Pancreas (tissue), 10 donors: ENCODE results near the gene GPBAR1. TPM values are rescaled to one million over a fixed set of nuclear protein-coding genes. Genes with fewer than 3 reads are reported as not detected.

Source experiments
- ATAC-seq, 4 donors: fragments of 200-7000 bp; cut with Tn5 transposase; one replicate each; pipeline versions ENCODE4 v1.8.0 to v1.9.1; 2020; ENCODE audit warnings: mild to moderate bottlenecking in 4 of 4, moderate library complexity in 4 of 4
- DNase-seq, 6 donors: peaks; one replicate each; pipeline ENCODE4 v3.0.0-alpha.2; 2020
- FAIRE-seq: peaks from 2 replicates; lab custom pipeline; 2012; peaks lifted over from hg19 to GRCh38; lab: Jason Lieb, UNC
- H3K27ac ChIP-seq, 4 donors: fragments of 200-600 bp; sonication (generic); 1 replicate in 3 of 4; 2 replicates in 1 of 4; pipeline versions ENCODE4 v1.5.0 to v1.8.0; 2020
- H3K27me3 ChIP-seq, 4 donors: fragments of 200-600 bp; one replicate each; pipeline ENCODE4 v1.8.0; 2021
- H3K36me3 ChIP-seq, 3 donors: fragments of 200-600 bp; sonication (generic) in 1 of 3; one replicate each; pipeline versions ENCODE4 v1.5.0 to v1.8.0; 2020 to 2021
- H3K4me1 ChIP-seq, 3 donors: fragments of 200-600 bp; one replicate each; pipeline ENCODE4 v1.8.0; 2021
- H3K4me3 ChIP-seq, 4 donors: fragments of 200-600 bp; sonication (generic) in 2 of 4; one replicate each; pipeline versions ENCODE4 v1.5.0 to v1.8.0; 2020 to 2021
- H3K9me3 ChIP-seq, 4 donors: fragments of 200-600 bp; one replicate each; pipeline ENCODE4 v1.8.0; 2021
- WGBS, 2 donors: extraction: QIAGEN DNeasy Blood & Tissue Kit; methylation state at CpG; one replicate each; pipeline ENCODE4 v1.1.7; 2013; 5-methylcytosine and 5-hydroxymethylcytosine counted together
- intact Hi-C, 3 donors: fragments of 100-400 bp; cut with DNase I; formaldehyde crosslinking; loops; one replicate each; pipeline versions ENCODE4 v1.11.1 to v1.14.2; 2022
- polyA plus RNA-seq, 2 donors: library from polyadenylated mRNA; stranded (reverse); fragments of 200-250 nt; gene quantifications; one replicate each; pipeline ENCODE4 v1.2.3, GENCODE V29; 2013
- total RNA-seq, 6 donors: library from RNA; stranded (reverse); fragmentation: NEBNext Ultra II Directional in 4 of 6; extraction: Animal tissue kit (Norgen Biotek cat#: 25700) in 4 of 6; gene quantifications; one replicate each; pipeline versions ENCODE4 v1.2.1 to v1.2.4, GENCODE V29; 2021 to 2023
- TF ChIP-seq, protein P1 (sequence below), 4 donors: fragments of 200-600 bp; sonication (generic) in 3 of 4; IDR thresholded peaks; one replicate each; pipeline versions ENCODE4 v1.5.0 to v1.8.0; 2021; ENCODE audit warnings: antibody characterized with exemption in 4 of 4
- donor health status: healthy with polysubstance abuse.
- donor health status: DM: no; HTN: no; CAD: no; lungs with moderate emphysema.
- donor health status: DM: no; HTN: no; CAD: no.
- donor health status: control.
- donor health status: control.
- donor health status: Bipolar disorder and iron deficiency.
- donor health status: DM: yes; HTN: yes; CAD: no.
- donor health status: DM: no; HTN: no; CAD: no.
- donor health status: DM: no; HTN: no; CAD: no.
- donor health status: DM: yes; HTN: yes; CAD: no.

The GPBAR1 gene
- total and polyA plus RNA-seq, 8 donors = 0.12 to 2.3 (median 1.2) TPM

DNA sequence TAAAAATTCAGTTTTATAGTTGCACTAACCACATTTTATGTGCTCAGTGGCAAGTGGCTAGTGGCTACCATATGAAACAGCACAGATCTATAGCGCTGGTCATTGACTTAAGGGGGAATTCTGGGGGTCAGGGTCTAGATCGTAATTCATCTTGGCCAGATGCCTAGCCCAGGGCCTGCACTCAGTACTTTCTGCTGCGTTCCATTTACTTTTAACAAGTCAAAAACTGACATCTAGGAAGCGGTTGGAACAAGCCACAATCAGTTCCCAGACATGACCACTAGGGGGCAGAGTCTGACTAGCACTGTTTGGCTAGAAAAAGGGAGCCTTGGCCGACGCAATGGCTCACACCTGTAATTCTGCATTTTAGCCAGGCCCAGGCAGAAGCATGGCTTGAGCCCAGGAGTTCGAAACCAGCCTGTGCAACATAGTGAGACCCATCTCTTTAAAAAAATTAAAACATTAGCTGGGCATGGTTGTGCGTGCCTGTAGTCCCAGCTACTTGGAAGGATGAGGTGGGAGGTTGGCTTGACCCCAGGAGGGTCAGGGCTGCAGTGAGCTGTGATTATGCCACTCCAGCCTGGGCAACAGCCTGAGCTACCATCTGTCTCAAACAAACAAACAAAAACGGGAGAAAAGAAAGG lies 40.5 kb downstream of the GPBAR1 start:
- Histone ChIP-seq H3K4me1 (peaks cover 0 to 12% (median 6%) of the 10 kb centered on the region in 3 donors), H3K36me3 (no peaks in the 10 kb centered on the region), H3K9me3 (no peaks in the 10 kb centered on the region), H3K27ac (no peak overlapping the region), H3K4me3 (no peak overlapping the region), H3K27me3 (no peaks in the 10 kb centered on the region)
- DNase-seq (peak; percentile 85 to 93 (median 86)), ATAC-seq (peak; percentile 79 to 98 (median 95)), FAIRE-seq (no peak)
- intact Hi-C loops = loop anchor here in 1 of 3 donors (5.0 kb wide), 1 partner anchor 51 kb away; no protein-coding TSS in a partner anchor
- TF ChIP-seq, protein P1, sequence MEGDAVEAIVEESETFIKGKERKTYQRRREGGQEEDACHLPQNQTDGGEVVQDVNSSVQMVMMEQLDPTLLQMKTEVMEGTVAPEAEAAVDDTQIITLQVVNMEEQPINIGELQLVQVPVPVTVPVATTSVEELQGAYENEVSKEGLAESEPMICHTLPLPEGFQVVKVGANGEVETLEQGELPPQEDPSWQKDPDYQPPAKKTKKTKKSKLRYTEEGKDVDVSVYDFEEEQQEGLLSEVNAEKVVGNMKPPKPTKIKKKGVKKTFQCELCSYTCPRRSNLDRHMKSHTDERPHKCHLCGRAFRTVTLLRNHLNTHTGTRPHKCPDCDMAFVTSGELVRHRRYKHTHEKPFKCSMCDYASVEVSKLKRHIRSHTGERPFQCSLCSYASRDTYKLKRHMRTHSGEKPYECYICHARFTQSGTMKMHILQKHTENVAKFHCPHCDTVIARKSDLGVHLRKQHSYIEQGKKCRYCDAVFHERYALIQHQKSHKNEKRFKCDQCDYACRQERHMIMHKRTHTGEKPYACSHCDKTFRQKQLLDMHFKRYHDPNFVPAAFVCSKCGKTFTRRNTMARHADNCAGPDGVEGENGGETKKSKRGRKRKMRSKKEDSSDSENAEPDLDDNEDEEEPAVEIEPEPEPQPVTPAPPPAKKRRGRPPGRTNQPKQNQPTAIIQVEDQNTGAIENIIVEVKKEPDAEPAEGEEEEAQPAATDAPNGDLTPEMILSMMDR (IDR thresholded peaks at IDR 0.05) = peak; percentile 84 to 99 (median 96)
- 2 to 4% methylated on average over 9 of the region's 9 CpGs for WGBS, 2 donors

DNA sequence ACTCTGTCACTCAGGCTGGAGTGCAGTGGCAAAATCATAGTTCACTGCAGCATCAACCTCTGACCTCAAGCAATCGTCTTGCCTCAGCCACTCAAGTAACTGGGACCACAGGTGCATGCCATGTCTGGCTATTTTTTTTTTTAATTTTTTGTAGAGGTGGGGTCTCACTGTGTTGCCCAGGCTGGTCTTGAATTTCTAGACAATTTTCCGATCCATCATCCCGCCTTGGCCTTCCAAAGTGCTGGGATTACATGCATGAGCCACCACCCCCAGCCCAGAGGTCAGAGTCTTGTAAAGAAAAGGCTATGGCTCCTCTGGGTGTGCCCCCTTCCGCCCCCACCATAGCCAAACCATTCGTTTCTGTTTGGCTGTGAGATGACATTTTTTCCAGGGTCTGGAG lies 44.6 kb downstream of the GPBAR1 start:
- H3K27ac ChIP-seq = no peak overlapping the region
- intact Hi-C loops = no loop called here
- TF ChIP-seq, protein P1 (IDR thresholded peaks at IDR 0.05) = no peak
- DNase-seq = no peak
- H3K9me3 ChIP-seq = no peaks in the 10 kb centered on the region
- ATAC-seq = no peak
- FAIRE-seq = no peak
- H3K4me1 ChIP-seq = no peaks in the 10 kb centered on the region
- 75 to 87% methylated on average over 5 of the region's 5 CpGs for WGBS, 2 donors
- H3K4me3 ChIP-seq = no peak overlapping the region
- no peaks in the 10 kb centered on the region for H3K27me3 ChIP-seq
- H3K36me3 ChIP-seq = no peaks in the 10 kb centered on the region

DNA sequence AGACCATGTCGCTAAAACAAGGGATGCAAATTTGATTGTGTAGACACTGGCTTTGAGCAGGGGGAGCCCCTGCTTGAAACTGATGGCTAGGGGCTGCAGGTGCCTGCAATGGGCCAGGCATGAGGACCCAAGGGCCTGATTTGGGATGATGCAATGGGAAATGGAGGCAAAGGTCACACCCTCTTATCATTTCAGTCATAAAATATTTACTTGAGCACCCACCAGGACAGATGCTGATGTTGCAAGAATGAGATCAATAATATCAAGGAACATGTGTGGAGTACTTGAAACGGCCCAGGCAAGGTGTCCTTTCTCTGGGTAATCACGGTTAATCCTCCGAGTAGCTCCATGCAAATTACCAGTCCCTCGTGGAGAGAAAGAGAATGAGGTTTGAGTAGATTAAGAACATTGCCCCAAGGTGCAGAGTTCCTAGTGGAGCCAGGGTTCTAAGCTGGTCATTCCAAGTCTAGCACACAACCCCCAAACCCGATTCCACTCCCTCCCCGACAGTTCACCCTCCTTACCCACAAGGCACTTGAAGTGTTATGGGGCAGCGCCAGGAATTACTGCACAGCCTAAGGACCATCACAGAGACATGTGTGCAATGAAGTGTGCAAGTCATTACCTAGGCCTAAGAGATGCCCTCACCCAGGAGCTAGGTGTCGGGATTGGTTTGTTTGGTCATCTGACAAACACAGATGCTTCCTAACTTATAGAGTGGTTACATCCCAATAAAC lies 45.5 kb downstream of the GPBAR1 start:
- no peaks in the 10 kb centered on the region for H3K9me3 ChIP-seq
- H3K27me3 ChIP-seq = no peaks in the 10 kb centered on the region
- no peak for DNase-seq
- H3K36me3 ChIP-seq = no peaks in the 10 kb centered on the region
- WGBS, 2 donors = 68 to 75% methylated on average over 9 of the region's 9 CpGs
- no peak overlapping the region for H3K27ac ChIP-seq
- peaks cover 0 to 4% (median 0%) of the 10 kb centered on the region in 3 donors for H3K4me1 ChIP-seq
- no peak overlapping the region for H3K4me3 ChIP-seq
- TF ChIP-seq, protein P1 (IDR thresholded peaks at IDR 0.05) = no peak
- no peak for ATAC-seq
- no peak for FAIRE-seq
- intact Hi-C loops = no loop called here

DNA sequence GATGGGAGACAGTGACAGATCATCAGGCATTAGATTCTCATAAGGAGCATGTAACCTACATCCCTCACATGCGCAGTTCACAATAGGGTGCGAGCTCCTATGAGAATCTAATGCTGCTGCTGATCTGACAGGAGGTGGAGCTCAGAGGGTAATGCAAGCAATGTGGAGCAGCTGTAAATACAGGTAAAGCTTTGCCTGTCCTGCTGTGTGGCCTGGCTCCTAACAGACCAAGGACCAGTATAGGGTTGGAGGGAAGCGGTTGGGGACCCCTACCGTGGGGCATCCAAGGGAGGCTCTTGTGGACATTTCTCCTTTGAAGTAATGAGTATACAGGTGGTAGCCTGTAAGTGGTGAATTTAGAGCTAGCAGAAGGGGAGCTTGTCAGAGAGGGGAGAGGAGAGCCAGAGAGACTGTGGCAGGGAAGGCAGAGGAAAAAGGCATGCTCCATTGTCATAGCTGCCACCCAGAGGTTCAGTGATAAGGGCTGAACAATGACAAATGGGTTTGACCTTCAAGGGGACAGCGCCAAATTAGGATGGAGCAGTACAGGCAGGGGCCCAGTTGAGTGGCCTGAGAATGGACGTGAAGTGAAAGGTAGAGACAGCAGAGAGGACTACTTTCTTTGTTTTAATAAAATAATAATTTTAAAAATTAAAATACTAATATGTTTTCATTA lies 46.7 kb downstream of the GPBAR1 start:
- 77 to 80% methylated on average over 6 of the region's 6 CpGs for WGBS, 2 donors
- Histone ChIP-seq H3K9me3 (no peaks in the 10 kb centered on the region), H3K27ac (no peak overlapping the region), H3K4me3 (no peak overlapping the region), H3K27me3 (no peaks in the 10 kb centered on the region), H3K36me3 (no peaks in the 10 kb centered on the region), H3K4me1 (peaks cover 0 to 13% (median 0%) of the 10 kb centered on the region in 3 donors)
- ATAC-seq (no peak), FAIRE-seq (no peak), DNase-seq (no peak)
- intact Hi-C loops = no loop called here
- TF ChIP-seq, protein P1 (IDR thresholded peaks at IDR 0.05) = no peak
